HG02938 (cell line): ENCODE measurements around the gene PRKCZ.
"Not testable (repeated sequence)": the region's sequence is repeated elsewhere in the genome, so short reads cannot be mapped to it uniquely, and the experiment has no call there.

ENCODE experiments used
- ATAC-seq: cut with Tn5 transposase; IDR thresholded peaks from one replicate; pipeline ENCODE4 v1.9.1; 2021; ENCODE audit warnings: mild to moderate bottlenecking, moderate library complexity; ENCODE audit not compliant: unreplicated experiment

PRKCZ gene

DNA sequence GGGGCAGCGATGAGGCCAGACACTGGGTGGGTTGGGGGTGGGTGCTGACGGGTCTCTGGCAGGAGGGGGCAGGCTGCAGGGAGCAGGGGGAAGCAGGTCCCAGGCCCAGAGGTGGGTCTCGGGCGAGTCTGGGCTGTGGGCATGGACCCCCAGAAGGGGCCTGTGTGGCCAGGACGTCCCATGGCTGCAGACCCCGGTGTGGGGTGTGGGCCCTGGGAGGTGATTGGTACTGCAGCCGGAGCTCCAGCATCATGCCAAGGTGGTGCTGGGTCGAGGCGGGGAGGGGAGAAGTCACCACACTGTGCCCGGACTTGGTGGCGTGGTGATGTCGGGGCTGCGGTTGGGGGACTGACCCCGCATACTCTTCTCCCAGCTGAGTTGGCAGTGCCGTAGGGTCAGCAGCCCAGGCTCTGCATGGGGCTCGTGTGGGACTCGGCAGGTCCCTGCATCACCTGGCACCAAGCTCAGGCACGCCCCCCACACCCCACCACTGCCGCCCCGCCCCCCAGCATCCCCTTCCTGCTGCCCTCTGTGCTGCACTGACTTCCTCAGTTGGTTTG, 31.2 kb downstream of the PRKCZ start:
- no peak for ATAC-seq

DNA sequence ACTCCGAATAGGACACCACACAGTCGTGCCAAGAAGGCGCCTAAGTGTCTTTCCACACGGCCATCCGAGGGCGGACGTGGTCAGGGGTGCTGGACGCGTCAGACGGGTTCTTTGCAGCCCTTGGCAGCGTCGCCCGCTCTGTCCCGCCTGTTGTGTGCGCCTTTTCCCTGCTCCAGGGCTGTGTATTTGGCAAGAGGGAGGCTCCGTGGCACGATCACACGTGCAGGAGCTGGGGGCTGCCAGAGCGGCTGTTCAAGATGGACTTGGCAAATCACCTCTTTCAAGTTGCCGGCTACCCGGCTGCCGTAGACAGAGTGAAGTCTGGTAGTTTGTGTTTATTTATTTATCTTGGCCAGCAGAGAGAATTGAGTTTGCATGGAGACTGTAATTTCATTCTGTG, 31.9 kb downstream of the PRKCZ start:
- ATAC-seq: no peak

- no peak for ATAC-seq
Observed at GRCh38 chr1:2083666-2084065, 33.5 kb downstream of the PRKCZ start.

GRCh38 chr1:2084306-2084705, 34.1 kb downstream of the PRKCZ start:
- no peak for ATAC-seq

- ATAC-seq: no peak
Observed at GRCh38 chr1:2085080-2085479, 34.9 kb downstream of the PRKCZ start.

- ATAC-seq: no peak
Observed at GRCh38 chr1:2086446-2087078, 36.4 kb downstream of the PRKCZ start.

- no peak for ATAC-seq
Observed at GRCh38 chr1:2087766-2088165, 37.6 kb downstream of the PRKCZ start.

DNA sequence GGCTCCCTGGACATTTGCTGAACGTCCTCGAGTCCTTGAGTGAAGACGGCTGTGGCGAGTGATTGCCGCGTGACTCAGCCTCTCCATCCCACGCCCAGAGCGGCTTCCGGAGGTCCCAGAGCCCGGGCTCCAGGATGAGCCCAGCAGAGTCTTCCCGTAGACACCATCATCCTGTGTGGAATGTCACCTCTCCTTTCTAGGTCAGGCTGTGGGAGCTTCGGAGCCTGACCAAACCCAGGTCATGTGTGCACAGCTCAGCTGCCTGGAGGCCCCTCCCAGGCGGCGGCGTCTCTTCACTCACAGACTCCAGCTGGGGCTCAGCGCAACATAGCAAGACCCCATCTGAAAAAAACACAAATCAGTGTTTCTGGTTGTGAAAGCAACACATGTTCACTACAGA, 38.2 kb downstream of the PRKCZ start:
- no peak for ATAC-seq

DNA sequence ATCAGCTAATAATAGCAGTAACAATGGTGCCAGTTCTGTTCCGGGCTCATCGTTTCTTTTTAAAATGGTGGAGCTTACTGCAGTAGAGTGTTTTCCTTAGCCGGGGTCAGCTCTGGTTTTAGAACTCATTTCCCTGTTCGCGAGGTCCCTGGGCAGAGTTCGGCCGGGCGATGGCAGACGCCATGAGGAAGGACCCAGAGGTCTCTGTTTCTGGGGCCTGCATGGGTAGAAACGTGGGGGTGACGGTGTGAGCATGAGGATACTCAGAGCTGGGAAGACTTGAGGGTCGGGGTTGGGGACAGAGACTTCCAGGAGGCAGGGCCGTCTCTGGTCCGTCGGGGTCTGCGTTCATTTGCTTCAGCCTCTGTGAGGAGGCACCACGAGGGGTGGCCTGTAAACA, 38.8 kb downstream of the PRKCZ start:
- no peak for ATAC-seq

- ATAC-seq: no peak
Observed at GRCh38 chr1:2090216-2090890, 40.1 kb downstream of the PRKCZ start.

GRCh38 chr1:2091611-2092604, 41.7 kb downstream of the PRKCZ start:
- ATAC-seq: no peak

DNA sequence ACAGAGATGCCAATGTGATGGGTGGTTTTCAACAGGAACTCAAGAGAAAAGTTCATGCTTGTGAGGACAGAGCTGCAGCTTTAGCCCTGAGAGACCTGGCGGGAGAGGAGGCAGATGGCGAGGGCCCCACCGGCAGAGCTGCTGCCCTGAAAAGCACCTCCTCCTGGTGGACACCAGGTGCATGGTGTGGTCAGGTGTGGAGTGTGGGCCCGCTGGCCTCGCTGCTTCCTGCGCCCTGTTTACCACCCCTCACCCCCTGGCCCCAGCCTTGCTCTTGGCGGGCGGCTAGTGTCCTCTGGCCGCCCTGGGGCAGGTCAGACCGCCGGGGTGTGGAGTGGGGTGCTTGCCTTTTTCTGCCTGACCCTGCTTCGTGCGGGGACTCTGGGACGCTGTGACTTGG, 42.8 kb downstream of the PRKCZ start:
- no peak for ATAC-seq

- ATAC-seq: no peak
Observed at GRCh38 chr1:2093636-2094035, 43.4 kb downstream of the PRKCZ start.

GRCh38 chr1:2094269-2095158, 44.3 kb downstream of the PRKCZ start:
- not testable (repeated sequence) for ATAC-seq

DNA sequence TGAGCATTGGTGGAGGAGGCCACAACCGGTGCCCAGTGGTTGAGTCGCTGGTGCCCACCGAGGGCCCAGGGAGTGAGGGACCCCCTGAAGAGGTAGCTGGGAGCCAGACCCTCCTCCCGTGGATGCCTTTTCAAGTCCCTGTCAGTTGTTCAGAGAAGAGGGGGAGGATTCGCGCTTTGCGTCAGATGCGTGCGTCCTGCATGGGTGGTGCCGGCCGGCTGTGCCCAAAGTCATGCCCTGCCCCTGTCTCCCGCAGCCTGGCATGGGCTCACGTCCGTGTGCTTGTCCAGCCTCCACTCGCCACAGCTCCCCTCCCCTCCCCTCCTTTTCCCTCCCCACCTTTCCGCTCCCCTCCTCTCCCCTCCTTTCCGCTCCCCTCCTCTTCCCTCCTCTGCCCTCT, 45.2 kb downstream of the PRKCZ start:
- ATAC-seq: no peak

DNA sequence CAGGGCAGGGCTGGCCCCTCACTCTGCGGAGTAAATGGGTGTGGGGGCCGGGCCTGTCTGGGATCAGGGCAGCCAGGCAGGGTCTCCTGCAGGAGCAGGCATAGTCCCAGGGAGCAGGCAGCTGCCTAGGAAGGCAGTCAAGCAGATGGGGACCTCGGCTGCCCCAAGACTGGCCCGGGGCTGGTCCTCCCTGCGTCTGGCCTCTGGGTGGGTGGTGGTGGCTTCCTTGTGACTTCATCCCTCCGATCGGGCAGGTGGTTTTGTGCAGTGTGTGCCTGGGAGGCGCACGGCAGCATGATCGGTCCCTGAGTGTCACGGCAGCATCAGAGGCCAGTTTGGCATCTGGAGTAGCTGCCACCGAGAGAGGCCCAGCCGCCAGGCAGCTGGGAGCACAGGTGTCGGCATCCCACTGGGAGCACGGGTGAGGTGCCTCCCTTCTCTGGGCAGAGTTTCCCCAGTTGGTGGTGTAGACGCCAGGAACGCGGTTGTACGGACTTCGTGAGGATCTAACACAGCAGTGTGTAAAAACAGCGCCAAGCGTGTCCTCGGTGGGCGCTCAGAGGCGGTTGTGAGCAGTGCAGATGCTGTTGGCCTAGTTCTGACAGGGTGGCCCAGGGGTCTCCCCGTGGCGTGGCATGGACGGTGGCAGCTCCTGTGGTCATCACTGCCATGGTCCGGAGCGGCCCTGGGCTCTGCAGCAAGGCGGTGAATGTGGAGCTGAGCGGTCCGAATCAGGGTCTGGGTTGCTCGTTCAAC, 45.9 kb downstream of the PRKCZ start:
- no peak for ATAC-seq

- no peak for ATAC-seq
Observed at GRCh38 chr1:2097386-2098300, 47.4 kb downstream of the PRKCZ start.

GRCh38 chr1:2098301-2098698, 48.1 kb downstream of the PRKCZ start:
- ATAC-seq: no peak
